GM12878 (cell line): ENCODE measurements around the gene SLC17A7. TPM values are rescaled to one million over a fixed set of nuclear protein-coding genes. Genes with fewer than 3 reads are reported as not detected.

Source experiments
- FOS ChIP-seq: IDR thresholded peaks from 3 replicates; pipeline ENCODE4 v1.6.1; 2011; ENCODE audit warnings: borderline replicate concordance; ENCODE audit not compliant: insufficient read length; ENCODE audit errors: extremely low read depth
- GATAD2B ChIP-seq: fragments of 450-650 bp; conservative IDR thresholded peaks from 2 replicates; pipeline ENCODE4 v1.6.1; 2017; ENCODE audit warnings: low read depth, mild to moderate bottlenecking, moderate library complexity
- HDAC2 ChIP-seq: fragments of 200-600 bp; sonication (generic); IDR thresholded peaks from 2 replicates; pipeline ENCODE4 v1.6.1; 2017
- KDM1A ChIP-seq: fragments of 200-600 bp; sonication (generic); IDR thresholded peaks from 2 replicates; pipeline ENCODE4 v1.6.1; 2016; ENCODE audit warnings: borderline replicate concordance
- NBN ChIP-seq: fragments of 450-650 bp; IDR thresholded peaks from 2 replicates; pipeline ENCODE4 v1.6.1; 2016
- NFXL1 ChIP-seq: fragments of 450-650 bp; IDR thresholded peaks from 2 replicates; pipeline ENCODE4 v1.6.1; 2017; ENCODE audit warnings: antibody characterized with exemption, mild to moderate bottlenecking, borderline replicate concordance
- PAX8 ChIP-seq: fragments of 450-650 bp; IDR thresholded peaks from 2 replicates; pipeline ENCODE4 v1.6.1; 2017; ENCODE audit warnings: mild to moderate bottlenecking, moderate library complexity
- PML ChIP-seq: IDR thresholded peaks from 2 replicates; pipeline ENCODE4 v1.6.1; 2012; ENCODE audit warnings: low read length, inconsistent platforms
- POLR2A ChIP-seq: IDR thresholded peaks from 2 replicates; pipeline ENCODE4 v1.6.1; 2011; ENCODE audit warnings: low read depth, mild to moderate bottlenecking, low read length
- POLR2AphosphoS2 ChIP-seq: IDR thresholded peaks from 2 replicates; pipeline ENCODE4 v1.6.1; 2011; ENCODE audit warnings: low read depth, mild to moderate bottlenecking, low read length, improper control_type of control experiment, moderate library complexity
- polyA plus RNA-seq, 11 experiments: library from polyadenylated mRNA; depleted of rRNA in 4 of 11; unstranded in 6 of 11; stranded (reverse) in 5 of 11; fragments of >200 nt; fragmentation: Nextera tagmentation in 4 of 11; fragmentation: Illumina TruSeq in 1 of 11; extraction: Ambion mirVana in 4 of 11; extraction: Trizol in 1 of 11; gene quantifications; 1 replicate in 1 of 11; 2 replicates in 10 of 11; pipeline versions ENCODE4 v1.2.1 to v1.2.3, GENCODE V29; 2011 to 2016; ENCODE audit warnings: inconsistent platforms in 2 of 11, missing spikeins in 2 of 11, low read depth in 1 of 11
- total RNA-seq, 4 experiments: library from RNA; depleted of rRNA in 3 of 4; stranded (reverse); fragments of >200 nt in 3 of 4; fragmentation: Illumina TruSeq in 1 of 4; extraction: Trizol in 1 of 4; gene quantifications; 2 replicates each; pipeline versions ENCODE4 v1.2.1 to v1.2.3, GENCODE V29; 2013 to 2021
- TF ChIP-seq, protein P1 (sequence below): fragments of 450-650 bp; IDR thresholded peaks from 2 replicates; pipeline ENCODE4 v1.6.1; 2016; ENCODE audit warnings: mild to moderate bottlenecking
- TF ChIP-seq, protein P2 (sequence below): fragments of 450-650 bp; IDR thresholded peaks from 2 replicates; pipeline ENCODE4 v1.6.1; 2017; ENCODE audit warnings: mild to moderate bottlenecking, moderate library complexity
- TF ChIP-seq, protein P3 (sequence below): IDR thresholded peaks from 2 replicates; pipeline ENCODE4 v1.6.1; 2012; ENCODE audit warnings: mild to moderate bottlenecking, low read depth, low read length
- TF ChIP-seq, protein P4 (sequence below): fragments of 450-650 bp; IDR thresholded peaks from 2 replicates; pipeline ENCODE4 v1.6.1; 2017; ENCODE audit warnings: borderline replicate concordance
- TF ChIP-seq, protein P5 (sequence below): fragments of 150-350 bp; IDR thresholded peaks from 2 replicates; pipeline ENCODE4 v1.6.1; 2014; ENCODE audit warnings: mild to moderate bottlenecking, low read depth, low read length

SLC17A7 gene
- total and polyA plus RNA-seq, 10 of the 15 experiments (the other 5 are each of a cell fraction or from before 2014, with no cell fraction given) = 0.03 to 0.24 (median 0.06) TPM; not detected in 6

DNA sequence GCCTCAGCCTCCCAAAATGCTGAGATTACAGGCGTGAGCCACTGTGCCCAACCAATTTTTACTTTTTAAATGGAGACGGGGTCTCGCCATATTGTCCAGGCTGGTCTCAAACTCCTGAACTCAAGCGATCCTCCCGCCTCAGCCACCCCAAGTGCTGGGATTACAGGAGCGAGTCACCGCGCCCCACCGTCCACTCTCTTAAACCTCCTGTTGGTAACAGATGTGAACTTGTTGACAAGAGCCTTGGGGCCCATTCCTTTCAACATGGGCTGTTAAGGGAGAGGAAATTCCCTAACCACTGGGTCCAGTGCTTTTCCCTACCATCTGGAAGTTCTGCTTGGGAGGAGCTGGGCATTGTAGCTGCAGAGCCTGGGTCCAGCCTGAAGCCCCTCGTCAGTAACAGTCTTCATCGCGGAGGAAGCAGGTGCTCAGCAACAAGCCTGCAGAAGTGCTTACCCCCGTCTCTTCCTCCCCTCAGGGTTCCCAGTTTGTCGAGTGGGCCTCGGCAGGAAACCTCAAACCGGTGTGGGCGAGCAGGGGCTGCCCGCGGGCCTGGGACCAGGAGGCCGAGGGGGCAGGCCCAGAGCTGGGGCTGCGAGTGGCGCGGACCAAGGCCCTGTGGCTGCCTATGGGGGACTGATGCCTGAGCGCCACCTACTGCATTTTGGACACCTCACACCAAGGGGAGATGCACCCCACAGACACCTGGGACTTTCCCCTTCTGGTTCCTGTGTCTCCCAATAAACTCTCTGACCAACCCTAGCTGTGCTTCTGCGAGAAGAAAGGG is 28.7 kb upstream of the SLC17A7 start (continued):
- TF ChIP-seq, protein P1, sequence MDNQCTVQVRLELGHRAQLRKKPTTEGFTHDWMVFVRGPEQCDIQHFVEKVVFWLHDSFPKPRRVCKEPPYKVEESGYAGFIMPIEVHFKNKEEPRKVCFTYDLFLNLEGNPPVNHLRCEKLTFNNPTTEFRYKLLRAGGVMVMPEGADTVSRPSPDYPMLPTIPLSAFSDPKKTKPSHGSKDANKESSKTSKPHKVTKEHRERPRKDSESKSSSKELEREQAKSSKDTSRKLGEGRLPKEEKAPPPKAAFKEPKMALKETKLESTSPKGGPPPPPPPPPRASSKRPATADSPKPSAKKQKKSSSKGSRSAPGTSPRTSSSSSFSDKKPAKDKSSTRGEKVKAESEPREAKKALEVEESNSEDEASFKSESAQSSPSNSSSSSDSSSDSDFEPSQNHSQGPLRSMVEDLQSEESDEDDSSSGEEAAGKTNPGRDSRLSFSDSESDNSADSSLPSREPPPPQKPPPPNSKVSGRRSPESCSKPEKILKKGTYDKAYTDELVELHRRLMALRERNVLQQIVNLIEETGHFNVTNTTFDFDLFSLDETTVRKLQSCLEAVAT = no peak
- TF ChIP-seq PML (no peak), NFXL1 (no peak), PAX8 (no peak), HDAC2 (no peak), GATAD2B (peak; percentile 90), FOS (no peak), KDM1A (no peak), POLR2AphosphoS2 (no peak), POLR2A (peak; percentile 36; the same call in 1 of the 2 replicates), NBN (peak; percentile 82)
- TF ChIP-seq, protein P2, sequence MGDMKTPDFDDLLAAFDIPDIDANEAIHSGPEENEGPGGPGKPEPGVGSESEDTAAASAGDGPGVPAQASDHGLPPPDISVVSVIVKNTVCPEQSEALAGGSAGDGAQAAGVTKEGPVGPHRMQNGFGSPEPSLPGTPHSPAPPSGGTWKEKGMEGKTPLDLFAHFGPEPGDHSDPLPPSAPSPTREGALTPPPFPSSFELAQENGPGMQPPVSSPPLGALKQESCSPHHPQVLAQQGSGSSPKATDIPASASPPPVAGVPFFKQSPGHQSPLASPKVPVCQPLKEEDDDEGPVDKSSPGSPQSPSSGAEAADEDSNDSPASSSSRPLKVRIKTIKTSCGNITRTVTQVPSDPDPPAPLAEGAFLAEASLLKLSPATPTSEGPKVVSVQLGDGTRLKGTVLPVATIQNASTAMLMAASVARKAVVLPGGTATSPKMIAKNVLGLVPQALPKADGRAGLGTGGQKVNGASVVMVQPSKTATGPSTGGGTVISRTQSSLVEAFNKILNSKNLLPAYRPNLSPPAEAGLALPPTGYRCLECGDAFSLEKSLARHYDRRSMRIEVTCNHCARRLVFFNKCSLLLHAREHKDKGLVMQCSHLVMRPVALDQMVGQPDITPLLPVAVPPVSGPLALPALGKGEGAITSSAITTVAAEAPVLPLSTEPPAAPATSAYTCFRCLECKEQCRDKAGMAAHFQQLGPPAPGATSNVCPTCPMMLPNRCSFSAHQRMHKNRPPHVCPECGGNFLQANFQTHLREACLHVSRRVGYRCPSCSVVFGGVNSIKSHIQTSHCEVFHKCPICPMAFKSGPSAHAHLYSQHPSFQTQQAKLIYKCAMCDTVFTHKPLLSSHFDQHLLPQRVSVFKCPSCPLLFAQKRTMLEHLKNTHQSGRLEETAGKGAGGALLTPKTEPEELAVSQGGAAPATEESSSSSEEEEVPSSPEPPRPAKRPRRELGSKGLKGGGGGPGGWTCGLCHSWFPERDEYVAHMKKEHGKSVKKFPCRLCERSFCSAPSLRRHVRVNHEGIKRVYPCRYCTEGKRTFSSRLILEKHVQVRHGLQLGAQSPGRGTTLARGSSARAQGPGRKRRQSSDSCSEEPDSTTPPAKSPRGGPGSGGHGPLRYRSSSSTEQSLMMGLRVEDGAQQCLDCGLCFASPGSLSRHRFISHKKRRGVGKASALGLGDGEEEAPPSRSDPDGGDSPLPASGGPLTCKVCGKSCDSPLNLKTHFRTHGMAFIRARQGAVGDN = peak; percentile 64
- TF ChIP-seq, protein P3, sequence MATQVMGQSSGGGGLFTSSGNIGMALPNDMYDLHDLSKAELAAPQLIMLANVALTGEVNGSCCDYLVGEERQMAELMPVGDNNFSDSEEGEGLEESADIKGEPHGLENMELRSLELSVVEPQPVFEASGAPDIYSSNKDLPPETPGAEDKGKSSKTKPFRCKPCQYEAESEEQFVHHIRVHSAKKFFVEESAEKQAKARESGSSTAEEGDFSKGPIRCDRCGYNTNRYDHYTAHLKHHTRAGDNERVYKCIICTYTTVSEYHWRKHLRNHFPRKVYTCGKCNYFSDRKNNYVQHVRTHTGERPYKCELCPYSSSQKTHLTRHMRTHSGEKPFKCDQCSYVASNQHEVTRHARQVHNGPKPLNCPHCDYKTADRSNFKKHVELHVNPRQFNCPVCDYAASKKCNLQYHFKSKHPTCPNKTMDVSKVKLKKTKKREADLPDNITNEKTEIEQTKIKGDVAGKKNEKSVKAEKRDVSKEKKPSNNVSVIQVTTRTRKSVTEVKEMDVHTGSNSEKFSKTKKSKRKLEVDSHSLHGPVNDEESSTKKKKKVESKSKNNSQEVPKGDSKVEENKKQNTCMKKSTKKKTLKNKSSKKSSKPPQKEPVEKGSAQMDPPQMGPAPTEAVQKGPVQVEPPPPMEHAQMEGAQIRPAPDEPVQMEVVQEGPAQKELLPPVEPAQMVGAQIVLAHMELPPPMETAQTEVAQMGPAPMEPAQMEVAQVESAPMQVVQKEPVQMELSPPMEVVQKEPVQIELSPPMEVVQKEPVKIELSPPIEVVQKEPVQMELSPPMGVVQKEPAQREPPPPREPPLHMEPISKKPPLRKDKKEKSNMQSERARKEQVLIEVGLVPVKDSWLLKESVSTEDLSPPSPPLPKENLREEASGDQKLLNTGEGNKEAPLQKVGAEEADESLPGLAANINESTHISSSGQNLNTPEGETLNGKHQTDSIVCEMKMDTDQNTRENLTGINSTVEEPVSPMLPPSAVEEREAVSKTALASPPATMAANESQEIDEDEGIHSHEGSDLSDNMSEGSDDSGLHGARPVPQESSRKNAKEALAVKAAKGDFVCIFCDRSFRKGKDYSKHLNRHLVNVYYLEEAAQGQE = no peak
- TF ChIP-seq, protein P4, sequence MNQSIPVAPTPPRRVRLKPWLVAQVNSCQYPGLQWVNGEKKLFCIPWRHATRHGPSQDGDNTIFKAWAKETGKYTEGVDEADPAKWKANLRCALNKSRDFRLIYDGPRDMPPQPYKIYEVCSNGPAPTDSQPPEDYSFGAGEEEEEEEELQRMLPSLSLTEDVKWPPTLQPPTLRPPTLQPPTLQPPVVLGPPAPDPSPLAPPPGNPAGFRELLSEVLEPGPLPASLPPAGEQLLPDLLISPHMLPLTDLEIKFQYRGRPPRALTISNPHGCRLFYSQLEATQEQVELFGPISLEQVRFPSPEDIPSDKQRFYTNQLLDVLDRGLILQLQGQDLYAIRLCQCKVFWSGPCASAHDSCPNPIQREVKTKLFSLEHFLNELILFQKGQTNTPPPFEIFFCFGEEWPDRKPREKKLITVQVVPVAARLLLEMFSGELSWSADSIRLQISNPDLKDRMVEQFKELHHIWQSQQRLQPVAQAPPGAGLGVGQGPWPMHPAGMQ = no peak
- TF ChIP-seq, protein P5, sequence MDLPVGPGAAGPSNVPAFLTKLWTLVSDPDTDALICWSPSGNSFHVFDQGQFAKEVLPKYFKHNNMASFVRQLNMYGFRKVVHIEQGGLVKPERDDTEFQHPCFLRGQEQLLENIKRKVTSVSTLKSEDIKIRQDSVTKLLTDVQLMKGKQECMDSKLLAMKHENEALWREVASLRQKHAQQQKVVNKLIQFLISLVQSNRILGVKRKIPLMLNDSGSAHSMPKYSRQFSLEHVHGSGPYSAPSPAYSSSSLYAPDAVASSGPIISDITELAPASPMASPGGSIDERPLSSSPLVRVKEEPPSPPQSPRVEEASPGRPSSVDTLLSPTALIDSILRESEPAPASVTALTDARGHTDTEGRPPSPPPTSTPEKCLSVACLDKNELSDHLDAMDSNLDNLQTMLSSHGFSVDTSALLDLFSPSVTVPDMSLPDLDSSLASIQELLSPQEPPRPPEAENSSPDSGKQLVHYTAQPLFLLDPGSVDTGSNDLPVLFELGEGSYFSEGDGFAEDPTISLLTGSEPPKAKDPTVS = no peak
